ENCODE data around the gene SDHB. TPM values are rescaled to one million over a fixed set of nuclear protein-coding genes. Genes with fewer than 3 reads are reported as not detected.

SDHB gene
- total and polyA plus RNA-seq, 9 of the 15 experiments (the other 6 are each of a cell fraction or from before 2014, with no cell fraction given), result 207 to 554 (median 365) TPM

DNA sequence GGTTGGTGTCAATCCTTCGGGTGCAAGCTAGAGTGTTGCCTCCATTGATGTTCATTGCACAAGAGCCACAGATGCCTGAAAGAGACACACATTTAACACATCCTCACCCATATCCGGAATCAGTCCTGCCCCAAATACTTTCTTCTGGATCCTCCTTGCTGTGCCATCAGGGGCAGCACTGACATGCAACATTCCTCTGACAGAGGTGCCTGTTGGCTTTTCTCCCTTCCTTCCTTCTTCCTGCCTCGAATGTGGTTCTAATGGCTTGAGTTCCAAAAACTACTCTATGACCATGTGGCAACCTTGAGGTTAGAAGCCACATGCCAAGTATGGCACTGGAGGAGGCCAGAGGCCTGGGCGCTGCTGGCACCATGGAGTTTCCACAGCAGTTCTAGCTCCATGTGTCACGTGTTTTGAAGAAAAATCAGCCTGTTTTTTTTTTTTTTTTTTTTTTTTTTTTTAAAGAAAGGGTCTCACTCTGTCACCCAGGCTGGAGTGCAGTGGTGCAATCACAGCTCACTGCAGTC, 25.1 kb downstream of the SDHB start:
- peaks cover 94% of the 10 kb centered on the region for H3K36me3 ChIP-seq (ENCODE audit: control insufficient read depth, insufficient read depth, low read length)
- CTCF ChIA-PET (ENCODE audit: low intra/inter-chr PET ratio), result no interaction called here

More for the DNA sequence above, 25.1 kb downstream of the SDHB start:
- POLR2A ChIA-PET, result interaction anchor here (0.6 to 2.3 kb wide), 6 partner anchors 9 to 123 kb away, joined by 3 to 9 read pairs (median 4); no protein-coding TSS in a partner anchor
- TF ChIP-seq GATAD2A (IDR thresholded peaks at IDR 0.05) (no peak), EP300 (IDR thresholded peaks at IDR 0.05; ENCODE audit: low read length) (no peak), GABPA (tag; conservative IDR thresholded peaks at IDR 0.05; ENCODE audit: low read depth) (no peak), KLF16 (IDR thresholded peaks at IDR 0.05) (no peak), SNIP1 (IDR thresholded peaks at IDR 0.05; ENCODE audit: low read depth) (no peak), ZNF717 (CRISPR knock-in tag; IDR thresholded peaks at IDR 0.05) (no peak), ZKSCAN3 (CRISPR knock-in tag; IDR thresholded peaks at IDR 0.05) (no peak), ZNF780A (CRISPR knock-in tag; IDR thresholded peaks at IDR 0.05) (no peak), PHB2 (IDR thresholded peaks at IDR 0.05; ENCODE audit: low read depth) (no peak), SNRNP70 (optimal IDR thresholded peaks at IDR 0.05; ENCODE audit: low read depth, low read length) (no peak), BRCA1 (IDR thresholded peaks at IDR 0.05) (no peak), BRCA1 (CRISPR knock-in tag; IDR thresholded peaks at IDR 0.05) (no peak), ETV5 (CRISPR knock-in tag; IDR thresholded peaks at IDR 0.05; ENCODE audit: low read depth) (no peak), ZNF696 (CRISPR knock-in tag; conservative IDR thresholded peaks at IDR 0.05) (no peak), CREBBP (IDR thresholded peaks at IDR 0.05; ENCODE audit: low read depth, low read length) (no peak), ZNF133 (CRISPR knock-in tag; IDR thresholded peaks at IDR 0.05) (no peak), ZNF212 (CRISPR knock-in tag; IDR thresholded peaks at IDR 0.05) (no peak)
- TF ChIP-seq, protein P1, sequence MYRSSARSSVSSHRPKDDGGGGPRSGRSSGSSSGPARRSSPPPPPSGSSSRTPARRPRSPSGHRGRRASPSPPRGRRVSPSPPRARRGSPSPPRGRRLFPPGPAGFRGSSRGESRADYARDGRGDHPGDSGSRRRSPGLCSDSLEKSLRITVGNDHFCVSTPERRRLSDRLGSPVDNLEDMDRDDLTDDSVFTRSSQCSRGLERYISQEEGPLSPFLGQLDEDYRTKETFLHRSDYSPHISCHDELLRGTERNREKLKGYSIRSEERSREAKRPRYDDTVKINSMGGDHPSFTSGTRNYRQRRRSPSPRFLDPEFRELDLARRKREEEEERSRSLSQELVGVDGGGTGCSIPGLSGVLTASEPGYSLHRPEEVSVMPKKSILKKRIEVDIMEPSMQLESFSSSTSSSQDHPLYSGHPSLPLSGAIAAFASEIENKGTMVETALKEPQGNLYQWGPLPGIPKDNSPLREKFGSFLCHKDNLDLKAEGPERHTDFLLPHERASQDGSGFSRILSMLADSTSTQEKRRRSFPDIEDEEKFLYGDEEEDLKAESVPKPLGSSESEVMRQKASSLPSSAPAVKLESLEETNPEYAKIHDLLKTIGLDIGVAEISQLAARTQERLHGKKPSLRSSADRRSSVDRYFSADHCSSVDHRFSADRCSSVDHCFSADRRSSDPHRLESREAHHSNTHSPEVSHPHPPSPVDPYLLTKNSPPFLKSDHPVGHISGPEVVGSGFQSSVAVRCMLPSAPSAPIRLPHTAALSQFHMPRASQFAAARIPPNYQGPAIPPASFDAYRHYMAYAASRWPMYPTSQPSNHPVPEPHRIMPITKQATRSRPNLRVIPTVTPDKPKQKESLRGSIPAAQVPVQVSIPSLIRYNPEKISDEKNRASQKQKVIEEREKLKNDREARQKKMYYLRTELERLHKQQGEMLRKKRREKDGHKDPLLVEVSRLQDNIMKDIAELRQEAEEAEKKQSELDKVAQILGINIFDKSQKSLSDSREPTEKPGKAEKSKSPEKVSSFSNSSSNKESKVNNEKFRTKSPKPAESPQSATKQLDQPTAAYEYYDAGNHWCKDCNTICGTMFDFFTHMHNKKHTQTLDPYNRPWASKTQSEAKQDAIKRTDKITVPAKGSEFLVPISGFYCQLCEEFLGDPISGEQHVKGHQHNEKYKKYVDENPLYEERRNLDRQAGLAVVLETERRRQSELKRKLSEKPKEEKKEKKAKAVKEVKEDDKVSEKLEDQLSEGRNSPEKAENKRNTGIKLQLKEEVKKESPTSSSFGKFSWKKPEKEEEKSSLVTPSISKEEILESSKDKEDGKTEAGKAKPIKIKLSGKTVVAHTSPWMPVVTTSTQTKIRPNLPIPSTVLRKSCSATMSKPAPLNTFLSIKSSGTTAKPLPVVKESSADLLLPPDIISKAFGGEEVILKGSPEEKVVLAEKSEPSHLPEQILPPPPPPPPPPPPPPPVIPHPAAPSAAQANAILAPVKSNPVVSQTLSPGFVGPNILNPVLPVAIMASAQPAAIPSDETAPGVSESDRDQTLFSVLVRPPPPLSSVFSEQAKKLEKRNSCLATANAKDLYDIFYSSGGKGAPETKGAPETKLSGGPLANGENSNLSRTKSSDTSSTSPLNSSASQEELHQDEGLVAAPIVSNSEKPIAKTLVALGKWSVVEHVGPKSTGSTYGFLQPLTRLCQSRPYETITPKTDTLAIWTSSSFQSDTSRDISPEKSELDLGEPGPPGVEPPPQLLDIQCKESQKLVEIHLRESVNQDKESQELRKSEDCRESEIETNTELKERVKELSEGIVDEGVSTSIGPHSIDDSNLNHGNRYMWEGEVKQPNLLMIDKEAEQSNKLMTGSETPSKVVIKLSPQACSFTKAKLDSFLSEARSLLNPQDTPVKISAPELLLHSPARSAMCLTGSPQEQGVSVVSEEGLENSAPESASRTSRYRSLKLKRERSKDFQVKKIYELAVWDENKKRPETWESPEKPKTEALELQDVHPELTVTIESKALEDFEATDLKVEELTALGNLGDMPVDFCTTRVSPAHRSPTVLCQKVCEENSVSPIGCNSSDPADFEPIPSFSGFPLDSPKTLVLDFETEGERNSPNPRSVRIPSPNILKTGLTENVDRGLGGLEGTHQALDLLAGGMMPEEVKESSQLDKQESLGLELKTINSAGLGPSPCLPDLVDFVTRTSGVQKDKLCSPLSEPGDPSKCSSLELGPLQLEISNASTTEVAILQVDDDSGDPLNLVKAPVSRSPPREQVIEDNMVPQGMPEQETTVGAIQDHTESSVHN (IDR thresholded peaks at IDR 0.05; ENCODE audit: borderline replicate concordance in 1 of 2, low read depth in 1 of 2), result no peak
- Histone ChIP-seq H2AFZ (ENCODE audit: low read depth, low read length) (no peak overlapping the region), H4K20me1 (replicated peaks; ENCODE audit: control insufficient read depth, insufficient read depth, low read length) (no peaks in the 10 kb centered on the region), H3K4me3 (no peak overlapping the region), H3K27me3 (ENCODE audit: control insufficient read depth in 2 of 2, insufficient read depth in 2 of 2, low read length in 2 of 2) (no peaks in the 10 kb centered on the region), H3K27ac (ENCODE audit: extremely low read depth, low read depth, low read length) (no peak overlapping the region), H3K9me3 (replicated peaks; ENCODE audit: control insufficient read depth, insufficient read depth, low read depth, low read length) (no peaks in the 10 kb centered on the region), H3K9me1 (ENCODE audit: control insufficient read depth, insufficient read depth, low read length) (no peaks in the 10 kb centered on the region), H3K4me1 (replicated peaks in 1 of 2; ENCODE audit: control insufficient read depth in 2 of 2, insufficient read depth in 2 of 2, low read length in 2 of 2) (no peaks in the 10 kb centered on the region), H3K4me2 (ENCODE audit: insufficient read depth, low read length) (no peak overlapping the region), H3K79me2 (ENCODE audit: control insufficient read depth, insufficient read depth, low read length) (no peaks in the 10 kb centered on the region), H3K9ac (ENCODE audit: insufficient read depth in 1 of 2, low read depth in 2 of 2, low read length in 2 of 2) (no peak overlapping the region)
- ATAC-seq (no peak), FAIRE-seq (no peak), DNase-seq (ENCODE audit: extremely low read depth in 1 of 4, low spot score in 3 of 4) (no peak)
- no TSS peak for BruUV-seq (replicated peaks)
- intact Hi-C loops (cut with micrococcal nuclease), result no loop called here
- in situ Hi-C loops (cut with MboI), result loop anchor here (25.0 kb wide), 1 partner anchor 441 kb away; no protein-coding TSS in a partner anchor
- 86% methylated on average over 5 of the region's 5 CpGs for WGBS (ENCODE audit: insufficient coverage, low coverage, missing lambda C conversion rate)
